Activated CD8-positive, alpha-beta T cell treated with anti-CD3 and anti-CD28 coated beads for 36 hours (primary cell): ENCODE results near the gene HLA-DPB1. TPM values are rescaled to one million over a fixed set of nuclear protein-coding genes. Genes with fewer than 3 reads are reported as not detected.

ENCODE experiments used
- ATAC-seq: fragments of 200-7000 bp; cut with Tn5 transposase; one replicate; pipeline ENCODE4 v1.10.0; 2021; ENCODE audit warnings: mild to moderate bottlenecking, moderate library complexity
- CTCF ChIA-PET: fragments of 350-600 bp; sonication (Branson Sonifier 250); formaldehyde crosslinking; loops from one replicate; lab custom pipeline; 2021; ENCODE audit warnings: antibody characterized with exemption; lab: Charles Lee
- POLR2A ChIA-PET: fragments of 350-600 bp; sonication (Branson Sonifier 250); formaldehyde crosslinking; loops from one replicate; lab custom pipeline; 2021; ENCODE audit warnings: antibody characterized with exemption; lab: Charles Lee
- DNase-seq: peaks from one replicate; pipeline ENCODE4 v3.0.0-alpha.2; 2020
- H3K27ac Mint-ChIP-seq: one replicate; pipeline ENCODE4 v1.8.0; 2021; ENCODE audit warnings: mild to moderate bottlenecking, mixed read lengths
- H3K27me3 Mint-ChIP-seq: one replicate; pipeline ENCODE4 v1.8.0; 2021; ENCODE audit warnings: mixed read lengths
- H3K36me3 Mint-ChIP-seq: one replicate; pipeline ENCODE4 v1.8.0; 2021; ENCODE audit warnings: low read depth, mixed read lengths
- H3K4me1 Mint-ChIP-seq: one replicate; pipeline ENCODE4 v1.8.0; 2021; ENCODE audit warnings: low read depth, mixed read lengths
- H3K4me3 Mint-ChIP-seq: one replicate; pipeline ENCODE4 v1.8.0; 2021; ENCODE audit warnings: mild to moderate bottlenecking, moderate library complexity, mixed read lengths
- H3K9me3 Mint-ChIP-seq: one replicate; pipeline ENCODE4 v1.8.0; 2021; ENCODE audit warnings: mixed read lengths
- intact Hi-C: fragments of 100-400 bp; cut with micrococcal nuclease; formaldehyde crosslinking; loops from one replicate; pipeline ENCODE4 v1.10.0; 2022
- total RNA-seq, 2 experiments: library from RNA; stranded (reverse); gene quantifications; one replicate each; pipeline ENCODE4 v1.2.3, GENCODE V29; 2021
- TF ChIP-seq, protein P1 (sequence below): fragments of 200-600 bp; IDR thresholded peaks from one replicate; pipeline ENCODE4 v1.8.0; 2022; ENCODE audit warnings: antibody characterized with exemption, mild to moderate bottlenecking

HLA-DPB1 gene
- total RNA-seq, 2 experiments from 2014 or later = 12.3 to 14.8 TPM

GRCh38 chr6:33034554-33034953 is 41.2 kb upstream of the HLA-DPB1 start:
- POLR2A ChIA-PET = no interaction called here
- Mint-ChIP-seq H3K4me3 (no peak overlapping the region), H3K9me3 (peaks cover 16% of the 10 kb centered on the region), H3K36me3 (peaks cover 4% of the 10 kb centered on the region), H3K4me1 (peaks cover under 1% of the 10 kb centered on the region), H3K27ac (no peak overlapping the region), H3K27me3 (peaks cover 19% of the 10 kb centered on the region)
- TF ChIP-seq, protein P1, sequence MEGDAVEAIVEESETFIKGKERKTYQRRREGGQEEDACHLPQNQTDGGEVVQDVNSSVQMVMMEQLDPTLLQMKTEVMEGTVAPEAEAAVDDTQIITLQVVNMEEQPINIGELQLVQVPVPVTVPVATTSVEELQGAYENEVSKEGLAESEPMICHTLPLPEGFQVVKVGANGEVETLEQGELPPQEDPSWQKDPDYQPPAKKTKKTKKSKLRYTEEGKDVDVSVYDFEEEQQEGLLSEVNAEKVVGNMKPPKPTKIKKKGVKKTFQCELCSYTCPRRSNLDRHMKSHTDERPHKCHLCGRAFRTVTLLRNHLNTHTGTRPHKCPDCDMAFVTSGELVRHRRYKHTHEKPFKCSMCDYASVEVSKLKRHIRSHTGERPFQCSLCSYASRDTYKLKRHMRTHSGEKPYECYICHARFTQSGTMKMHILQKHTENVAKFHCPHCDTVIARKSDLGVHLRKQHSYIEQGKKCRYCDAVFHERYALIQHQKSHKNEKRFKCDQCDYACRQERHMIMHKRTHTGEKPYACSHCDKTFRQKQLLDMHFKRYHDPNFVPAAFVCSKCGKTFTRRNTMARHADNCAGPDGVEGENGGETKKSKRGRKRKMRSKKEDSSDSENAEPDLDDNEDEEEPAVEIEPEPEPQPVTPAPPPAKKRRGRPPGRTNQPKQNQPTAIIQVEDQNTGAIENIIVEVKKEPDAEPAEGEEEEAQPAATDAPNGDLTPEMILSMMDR = no peak
- intact Hi-C loops = no loop called here
- DNase-seq (no peak), ATAC-seq (no peak)
- CTCF ChIA-PET = no interaction called here

DNA sequence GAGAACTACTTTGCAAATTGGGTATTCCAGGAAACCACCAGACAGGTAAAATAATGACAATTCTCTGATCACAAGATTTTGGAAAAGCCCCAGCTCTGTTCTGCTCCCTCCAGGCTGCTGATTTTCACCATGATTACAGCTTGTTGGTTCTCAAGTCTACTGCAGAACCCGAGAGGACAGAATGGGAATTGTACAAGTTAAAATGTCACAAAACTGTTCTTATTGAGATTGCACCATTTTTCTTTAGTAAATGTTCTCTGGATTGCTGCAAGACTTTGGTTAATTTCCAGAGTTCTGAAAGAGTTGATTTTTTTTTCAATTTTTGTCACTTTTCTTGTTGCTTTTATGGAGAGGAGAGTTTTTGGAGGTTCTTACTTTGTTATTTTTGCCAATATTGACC is 39.3 kb upstream of the HLA-DPB1 start:
- intact Hi-C loops = no loop called here
- Mint-ChIP-seq H3K27ac (no peak overlapping the region), H3K4me3 (no peak overlapping the region), H3K4me1 (no peaks in the 10 kb centered on the region), H3K36me3 (peaks cover 4% of the 10 kb centered on the region), H3K27me3 (peaks cover 19% of the 10 kb centered on the region), H3K9me3 (peaks cover 16% of the 10 kb centered on the region)
- ChIA-PET POLR2A (no interaction called here), CTCF (interaction anchor here (1.0 to 2.3 kb wide), 7 partner anchors 11 to 111 kb away, joined by 3 to 8 read pairs (median 4); no protein-coding TSS in a partner anchor)
- TF ChIP-seq, protein P1 = no peak
- DNase-seq = no peak
- no peak for ATAC-seq

- no peak for ATAC-seq
- Mint-ChIP-seq H3K4me3 (no peak overlapping the region), H3K36me3 (peaks cover 4% of the 10 kb centered on the region), H3K27me3 (peaks cover 11% of the 10 kb centered on the region), H3K9me3 (peaks cover 8% of the 10 kb centered on the region), H3K4me1 (no peaks in the 10 kb centered on the region), H3K27ac (no peak overlapping the region)
- ChIA-PET POLR2A (interaction anchor here (0.6 kb wide), 1 partner anchor 160 kb away, joined by 3 read pairs; no protein-coding TSS in a partner anchor), CTCF (interaction anchor here (1.2 kb wide), 1 partner anchor 10 kb away, joined by 4 read pairs; no protein-coding TSS in a partner anchor)
- intact Hi-C loops = no loop called here
- TF ChIP-seq, protein P1 = no peak
- DNase-seq = no peak
These were observed 35.6 kb upstream of the HLA-DPB1 start for GRCh38 chr6:33040157-33040556.

DNA sequence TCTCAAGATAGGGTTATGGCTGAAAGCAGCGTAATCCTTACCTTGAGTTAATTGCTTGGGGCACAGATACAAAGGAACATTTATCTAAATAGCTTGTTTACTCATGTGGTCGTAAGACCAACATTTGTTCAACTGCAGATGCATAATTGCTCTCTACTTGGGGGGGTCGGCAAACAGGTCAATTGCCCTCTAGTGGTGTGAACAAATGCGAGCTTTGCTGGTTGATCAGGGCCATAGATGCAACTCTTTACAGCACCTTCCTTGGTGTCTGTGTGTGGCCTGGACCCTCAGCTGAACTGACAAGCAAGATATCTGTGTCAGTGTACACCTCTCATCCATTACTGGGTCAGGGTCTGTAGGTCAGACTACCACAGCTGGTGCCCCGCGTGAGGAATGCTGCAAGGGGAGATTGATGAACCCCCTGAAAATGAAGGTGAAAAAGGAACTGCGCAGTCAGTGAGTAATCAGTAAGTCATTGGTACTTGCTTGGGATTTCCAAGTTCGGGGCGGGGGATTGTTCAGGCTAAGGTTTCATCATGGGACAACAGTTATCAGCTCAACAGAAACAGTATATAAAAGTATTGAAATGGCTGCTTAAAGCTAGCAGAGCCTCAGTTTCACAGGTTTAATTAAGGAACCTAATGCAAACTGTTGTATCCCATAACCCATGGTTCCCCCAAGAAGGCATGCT is 26.3 kb upstream of the HLA-DPB1 start:
- H3K27me3 Mint-ChIP-seq = peaks cover 30% of the 10 kb centered on the region
- no peak overlapping the region for H3K27ac Mint-ChIP-seq
- H3K4me3 Mint-ChIP-seq = no peak overlapping the region
- DNase-seq (no peak), ATAC-seq (no peak)
- H3K4me1 Mint-ChIP-seq = no peaks in the 10 kb centered on the region
- H3K36me3 Mint-ChIP-seq = no peaks in the 10 kb centered on the region
- intact Hi-C loops = no loop called here
- POLR2A ChIA-PET = interaction anchor here (0.6 kb wide), 1 partner anchor 12 kb away, joined by 3 read pairs; no protein-coding TSS in a partner anchor
- TF ChIP-seq, protein P1 = no peak
- no peaks in the 10 kb centered on the region for H3K9me3 Mint-ChIP-seq
- CTCF ChIA-PET = interaction anchor here (0.6 to 4.8 kb wide), 15 partner anchors 9 to 749 kb away, joined by 3 to 35 read pairs (median 4); partner anchors contain the start of genes HLA-DMA and HLA-DPA1
